Smooth muscle cell (in vitro differentiated cells): ENCODE measurements around the gene KSR1. TPM values are rescaled to one million over a fixed set of nuclear protein-coding genes. Genes with fewer than 3 reads are reported as not detected.
A peak's percentile ranks its signal among the peaks of the same experiment; 100 is the strongest.

Experiments used
- DNase-seq: peaks from one replicate; lab custom pipeline; 2025; ENCODE audit not compliant: unreplicated experiment; lab: John Stamatoyannopoulos, UW
- H2AFZ ChIP-seq: fragments of 200-600 bp; sonication (generic); 2 replicates; pipeline ENCODE4 v1.6.0; 2016; ENCODE audit warnings: antibody characterized with exemption, low read depth, mild to moderate bottlenecking
- H3F3A ChIP-seq: fragments of 200-600 bp; sonication (generic); 2 replicates; pipeline ENCODE4 v1.6.0; 2017; ENCODE audit warnings: antibody characterized with exemption, low read depth
- H3K27ac ChIP-seq: fragments of 200-600 bp; sonication (generic); 2 replicates; pipeline ENCODE4 v1.5.1; 2016; ENCODE audit warnings: low read depth, mild to moderate bottlenecking
- H3K27me3 ChIP-seq: fragments of 200-600 bp; sonication (generic); 2 replicates; pipeline ENCODE4 v1.6.1; 2016; ENCODE audit warnings: low read depth, mild to moderate bottlenecking
- H3K36me3 ChIP-seq: fragments of 200-600 bp; sonication (generic); 2 replicates; pipeline ENCODE4 v1.5.1; 2016; ENCODE audit warnings: low read depth
- H3K4me1 ChIP-seq: fragments of 200-600 bp; sonication (generic); 2 replicates; pipeline ENCODE4 v1.5.1; 2016; ENCODE audit warnings: low read depth
- H3K4me2 ChIP-seq: fragments of 200-600 bp; sonication (generic); 2 replicates; pipeline ENCODE4 v1.6.0; 2016; ENCODE audit warnings: mild to moderate bottlenecking
- H3K4me3 ChIP-seq: fragments of 200-600 bp; sonication (generic); 2 replicates; pipeline ENCODE4 v1.5.1; 2016; ENCODE audit warnings: mild to moderate bottlenecking
- H3K79me2 ChIP-seq: fragments of 200-600 bp; sonication (generic); 2 replicates; pipeline ENCODE4 v1.6.0; 2016; ENCODE audit warnings: low read depth, mild to moderate bottlenecking
- H3K9ac ChIP-seq: fragments of 200-600 bp; sonication (generic); 2 replicates; pipeline ENCODE4 v1.6.0; 2016; ENCODE audit warnings: low read depth
- H3K9me3 ChIP-seq: fragments of 200-600 bp; sonication (generic); replicated peaks from 2 replicates; pipeline ENCODE4 v1.5.1; 2016; ENCODE audit warnings: low read depth
- H4K20me1 ChIP-seq: fragments of 200-600 bp; sonication (generic); 2 replicates; pipeline ENCODE4 v1.6.0; 2016; ENCODE audit warnings: low read depth
- WGBS: methylation state at CpG from one replicate; pipeline ENCODE4 v1.1.7; 2016; ENCODE audit warnings: low lambda C conversion rate; 5-methylcytosine and 5-hydroxymethylcytosine counted together
- polyA plus RNA-seq: library from polyadenylated mRNA; unstranded; fragments of >200 nt; fragmentation: Nextera tagmentation; extraction: Ambion mirVana; gene quantifications from 2 replicates; pipeline ENCODE4 v1.2.1, GENCODE V29; 2016
- total RNA-seq: library from RNA; depleted of rRNA; stranded (reverse); fragments of >200 nt; gene quantifications from 2 replicates; pipeline ENCODE4 v1.2.3, GENCODE V29; 2014
- TF ChIP-seq, protein P1 (sequence below): fragments of 200-600 bp; sonication (generic); IDR thresholded peaks from 2 replicates; pipeline ENCODE4 v1.5.1; 2017; ENCODE audit warnings: borderline replicate concordance, mild to moderate bottlenecking, antibody characterized with exemption; ENCODE audit not compliant: insufficient read depth, poor library complexity, severe bottlenecking

The KSR1 gene
- total and polyA plus RNA-seq, 2 experiments from 2014 or later = 40.4 to 65.1 TPM

DNA sequence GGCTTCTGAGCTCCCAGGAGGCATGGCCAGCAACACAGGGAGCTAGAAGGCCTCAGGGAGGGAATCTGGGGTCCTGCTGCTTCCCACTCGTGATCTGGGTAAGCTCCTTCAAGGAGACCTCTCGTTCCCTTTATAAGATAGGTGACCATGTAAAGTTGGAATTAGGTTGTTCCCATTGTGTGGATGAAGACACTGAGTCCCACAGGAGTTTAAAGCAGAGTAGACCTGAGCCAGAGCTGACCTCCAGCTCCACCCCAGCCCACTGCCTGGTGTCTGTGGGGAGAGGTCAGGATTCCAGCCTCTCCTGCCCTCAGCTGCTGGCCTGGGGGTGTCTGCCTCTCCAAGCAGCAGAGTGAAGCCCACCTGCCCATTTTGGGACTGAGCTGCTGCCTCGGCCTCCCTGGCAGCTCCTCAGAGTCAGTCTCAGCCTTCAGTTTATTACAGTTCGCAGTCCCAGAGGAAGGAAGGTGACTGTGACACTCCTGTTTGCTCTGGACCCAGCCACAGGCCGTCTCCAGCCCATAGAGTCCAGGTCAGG is 141.6 kb downstream of the KSR1 start:
- no peaks in the 10 kb centered on the region for H3K36me3 ChIP-seq
- 95% methylated on average over 5 of the region's 5 CpGs for WGBS

DNA sequence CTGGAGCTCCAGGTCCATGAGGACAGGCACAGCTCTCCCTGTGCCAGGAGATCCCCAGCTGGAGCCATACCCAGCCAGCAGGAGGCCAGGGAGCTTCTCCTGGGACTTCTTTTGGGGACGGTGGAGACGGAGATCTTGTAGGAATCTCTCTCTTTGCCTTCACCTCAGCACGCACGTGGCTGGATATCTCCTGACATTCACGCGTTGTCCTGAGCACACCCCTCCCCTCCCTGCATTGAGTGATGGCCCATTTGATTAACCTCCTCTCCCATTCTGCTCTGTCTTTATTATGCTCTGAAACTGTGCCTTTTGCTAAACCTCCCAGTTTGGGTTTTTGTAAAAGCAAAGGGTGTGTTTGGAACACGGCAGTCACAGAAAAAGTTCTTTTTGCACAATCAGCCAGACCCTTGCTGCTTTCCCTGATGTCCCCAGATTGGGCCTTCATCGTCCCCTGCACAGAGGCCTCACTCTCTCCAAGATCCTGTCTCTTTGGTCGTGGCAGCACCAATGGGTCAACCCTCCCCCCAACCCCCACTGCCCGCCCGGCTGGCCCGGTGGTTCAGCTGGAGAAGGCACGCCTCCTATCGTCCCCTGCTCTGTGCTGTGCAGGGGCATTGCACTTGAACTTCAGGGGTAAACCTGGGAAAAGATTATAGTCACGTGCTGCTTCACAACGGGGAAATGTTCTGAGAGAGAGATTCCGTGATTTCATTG is 142.2 kb downstream of the KSR1 start:
- Histone ChIP-seq H3K9ac (no peak overlapping the region), H3K27me3 (no peaks in the 10 kb centered on the region), H3K36me3 (no peaks in the 10 kb centered on the region), H2AFZ (no peak overlapping the region), H3K9me3 (no peaks in the 10 kb centered on the region), H3K4me1 (no peaks in the 10 kb centered on the region), H3K79me2 (no peaks in the 10 kb centered on the region), H3K27ac (peak overlapping the region; percentile 62), H3K4me3 (no peak overlapping the region), H3F3A (peaks cover 11% of the 10 kb centered on the region), H3K4me2 (no peak overlapping the region), H4K20me1 (peaks cover 24% of the 10 kb centered on the region)
- 88% methylated on average over 17 of the region's 17 CpGs for WGBS
- TF ChIP-seq, protein P1, sequence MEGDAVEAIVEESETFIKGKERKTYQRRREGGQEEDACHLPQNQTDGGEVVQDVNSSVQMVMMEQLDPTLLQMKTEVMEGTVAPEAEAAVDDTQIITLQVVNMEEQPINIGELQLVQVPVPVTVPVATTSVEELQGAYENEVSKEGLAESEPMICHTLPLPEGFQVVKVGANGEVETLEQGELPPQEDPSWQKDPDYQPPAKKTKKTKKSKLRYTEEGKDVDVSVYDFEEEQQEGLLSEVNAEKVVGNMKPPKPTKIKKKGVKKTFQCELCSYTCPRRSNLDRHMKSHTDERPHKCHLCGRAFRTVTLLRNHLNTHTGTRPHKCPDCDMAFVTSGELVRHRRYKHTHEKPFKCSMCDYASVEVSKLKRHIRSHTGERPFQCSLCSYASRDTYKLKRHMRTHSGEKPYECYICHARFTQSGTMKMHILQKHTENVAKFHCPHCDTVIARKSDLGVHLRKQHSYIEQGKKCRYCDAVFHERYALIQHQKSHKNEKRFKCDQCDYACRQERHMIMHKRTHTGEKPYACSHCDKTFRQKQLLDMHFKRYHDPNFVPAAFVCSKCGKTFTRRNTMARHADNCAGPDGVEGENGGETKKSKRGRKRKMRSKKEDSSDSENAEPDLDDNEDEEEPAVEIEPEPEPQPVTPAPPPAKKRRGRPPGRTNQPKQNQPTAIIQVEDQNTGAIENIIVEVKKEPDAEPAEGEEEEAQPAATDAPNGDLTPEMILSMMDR = no peak
- no peak for DNase-seq

More for the DNA sequence above, 141.6 kb downstream of the KSR1 start:
- no peaks in the 10 kb centered on the region for H3K4me1 ChIP-seq
- no peak overlapping the region for H3K4me3 ChIP-seq
- no peak overlapping the region for H3K4me2 ChIP-seq
- peak overlapping the region; percentile 19 for H3K27ac ChIP-seq
- TF ChIP-seq, protein P1 = no peak
- H3K79me2 ChIP-seq = no peaks in the 10 kb centered on the region
- H3K9me3 ChIP-seq = no peaks in the 10 kb centered on the region
- no peak for DNase-seq
- no peaks in the 10 kb centered on the region for H3K27me3 ChIP-seq
- H2AFZ ChIP-seq = no peak overlapping the region
- peaks cover 11% of the 10 kb centered on the region for H3F3A ChIP-seq
- peaks cover 17% of the 10 kb centered on the region for H4K20me1 ChIP-seq
- no peak overlapping the region for H3K9ac ChIP-seq

DNA sequence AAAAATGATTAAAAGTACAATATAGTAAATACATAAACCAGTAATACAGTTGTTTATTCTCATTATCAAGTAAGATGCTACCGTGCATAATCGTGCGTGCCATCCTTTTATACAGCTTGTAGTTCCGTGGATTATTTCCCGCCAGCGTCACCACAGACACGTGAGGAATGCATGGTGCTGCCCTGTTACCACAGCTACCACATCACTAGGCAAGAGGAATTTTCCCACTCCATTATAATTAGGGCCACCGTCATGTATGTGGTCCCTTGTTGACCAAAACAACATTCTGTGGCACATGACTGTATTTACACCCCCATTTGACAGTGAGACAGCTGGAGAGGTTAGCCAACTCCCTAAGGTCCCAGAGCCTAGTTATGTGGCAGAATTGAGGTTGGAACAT is 144.2 kb downstream of the KSR1 start:
- Histone ChIP-seq H3K9ac (no peak overlapping the region), H3K27ac (peak overlapping the region; percentile 62), H2AFZ (no peak overlapping the region), H3K4me3 (no peak overlapping the region), H3K4me1 (no peaks in the 10 kb centered on the region), H3F3A (peaks cover 11% of the 10 kb centered on the region), H3K9me3 (no peaks in the 10 kb centered on the region), H4K20me1 (peaks cover 35% of the 10 kb centered on the region), H3K27me3 (no peaks in the 10 kb centered on the region), H3K4me2 (no peak overlapping the region), H3K36me3 (peaks cover 5% of the 10 kb centered on the region), H3K79me2 (no peaks in the 10 kb centered on the region)
- TF ChIP-seq, protein P1 = no peak
- 65% methylated on average over 8 of the region's 8 CpGs for WGBS
- DNase-seq = no peak
